ENCODE results near the gene DAPL1. TPM values are rescaled to one million over a fixed set of nuclear protein-coding genes. Genes with fewer than 3 reads are reported as not detected.

DAPL1 gene
- total and polyA plus RNA-seq, 2 experiments from 2014 or later: not detected

- H3K36me3 ChIP-seq (ENCODE audit: low read depth): no peaks in the 10 kb centered on the region
- 54 to 59% methylated on average over 3 of the region's 3 CpGs for WGBS, 2 experiments (ENCODE audit: low coverage in 1 of 2, low lambda C conversion rate in 2 of 2, missing lambda C conversion rate in 2 of 2)
- no peaks in the 10 kb centered on the region; the same call in 1 of the 2 replicates for H3F3A ChIP-seq (ENCODE audit: insufficient read depth)
- no peak for TF ChIP-seq EZH2phosphoT487 (IDR thresholded peaks at IDR 0.05; ENCODE audit: insufficient read depth, low read depth)
- no peak for TF ChIP-seq EZH2 (IDR thresholded peaks at IDR 0.05; ENCODE audit: insufficient read depth, poor library complexity, severe bottlenecking)
- no peaks in the 10 kb centered on the region for H3K79me2 ChIP-seq (ENCODE audit: insufficient read depth)
- DNase-seq: no peak
- no peak overlapping the region for H2AFZ ChIP-seq
- peaks cover 10% of the 10 kb centered on the region for H3K4me1 ChIP-seq (ENCODE audit: insufficient read depth)
- H3K9me2 ChIP-seq (ENCODE audit: insufficient read depth): no peaks in the 10 kb centered on the region
- H3K27ac ChIP-seq: no peak overlapping the region
- no peak overlapping the region for H3K4me2 ChIP-seq (ENCODE audit: unreplicated experiment)
- in situ Hi-C loops (cut with MboI): no loop called here
- no peak overlapping the region for H3K4me3 ChIP-seq
- no peak overlapping the region for H3K9ac ChIP-seq
- no peaks in the 10 kb centered on the region for H3K9me3 ChIP-seq (ENCODE audit: low read depth)
- no peaks in the 10 kb centered on the region for H3K27me3 ChIP-seq (replicated peaks; ENCODE audit: insufficient read depth)
- no peaks in the 10 kb centered on the region for H4K20me1 ChIP-seq (ENCODE audit: insufficient read depth)
These were observed 29.9 kb downstream of the DAPL1 start for GRCh38 chr2:158825021-158825420.

DNA sequence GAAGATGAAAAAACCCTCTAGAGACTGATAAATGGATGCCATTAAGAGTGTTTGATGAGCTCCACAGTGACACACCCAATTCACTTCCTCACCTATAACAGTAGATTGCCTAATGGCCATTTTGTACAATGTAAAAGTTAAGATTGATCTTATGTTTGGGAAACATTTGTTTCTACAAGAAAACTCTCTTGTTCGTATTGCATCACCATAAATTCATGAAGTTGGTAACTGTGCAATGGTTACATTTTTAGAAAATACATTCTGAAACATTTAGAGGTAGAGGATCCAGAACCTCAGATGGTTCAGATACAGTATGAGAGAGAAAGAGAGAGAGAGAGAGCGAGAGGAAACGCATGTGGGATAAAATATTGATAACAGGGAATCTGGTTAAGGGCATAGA, 31.8 kb downstream of the DAPL1 start:
- H3K4me1 ChIP-seq (ENCODE audit: insufficient read depth): peaks cover 10% of the 10 kb centered on the region
- WGBS, 2 experiments (ENCODE audit: low coverage in 1 of 2, low lambda C conversion rate in 2 of 2, missing lambda C conversion rate in 2 of 2): 88 to 90% methylated on average over 3 of the region's 3 CpGs
- no peak overlapping the region for H3K9ac ChIP-seq
- H2AFZ ChIP-seq: no peak overlapping the region
- no peak overlapping the region for H3K4me3 ChIP-seq
- no peaks in the 10 kb centered on the region for H3K9me3 ChIP-seq (ENCODE audit: low read depth)
- H3K27me3 ChIP-seq (replicated peaks; ENCODE audit: insufficient read depth): no peaks in the 10 kb centered on the region
- H3F3A ChIP-seq (ENCODE audit: insufficient read depth): no peaks in the 10 kb centered on the region; the same call in 1 of the 2 replicates
- no peak overlapping the region for H3K4me2 ChIP-seq (ENCODE audit: unreplicated experiment)
- no peaks in the 10 kb centered on the region for H4K20me1 ChIP-seq (ENCODE audit: insufficient read depth)
- H3K9me2 ChIP-seq (ENCODE audit: insufficient read depth): no peaks in the 10 kb centered on the region
- no peak for DNase-seq
- in situ Hi-C loops (cut with MboI): no loop called here
- H3K36me3 ChIP-seq (ENCODE audit: low read depth): no peaks in the 10 kb centered on the region
- no peak for TF ChIP-seq EZH2 (IDR thresholded peaks at IDR 0.05; ENCODE audit: insufficient read depth, poor library complexity, severe bottlenecking)
- no peak for TF ChIP-seq EZH2phosphoT487 (IDR thresholded peaks at IDR 0.05; ENCODE audit: insufficient read depth, low read depth)
- no peak overlapping the region for H3K27ac ChIP-seq
- H3K79me2 ChIP-seq (ENCODE audit: insufficient read depth): no peaks in the 10 kb centered on the region

- Histone ChIP-seq H3K36me3 (ENCODE audit: low read depth) (no peaks in the 10 kb centered on the region), H3K4me2 (ENCODE audit: unreplicated experiment) (peak overlapping the region; percentile 52)
- DNase-seq: no peak
These were observed 33.5 kb downstream of the DAPL1 start for GRCh38 chr2:158828378-158829164.

DNA sequence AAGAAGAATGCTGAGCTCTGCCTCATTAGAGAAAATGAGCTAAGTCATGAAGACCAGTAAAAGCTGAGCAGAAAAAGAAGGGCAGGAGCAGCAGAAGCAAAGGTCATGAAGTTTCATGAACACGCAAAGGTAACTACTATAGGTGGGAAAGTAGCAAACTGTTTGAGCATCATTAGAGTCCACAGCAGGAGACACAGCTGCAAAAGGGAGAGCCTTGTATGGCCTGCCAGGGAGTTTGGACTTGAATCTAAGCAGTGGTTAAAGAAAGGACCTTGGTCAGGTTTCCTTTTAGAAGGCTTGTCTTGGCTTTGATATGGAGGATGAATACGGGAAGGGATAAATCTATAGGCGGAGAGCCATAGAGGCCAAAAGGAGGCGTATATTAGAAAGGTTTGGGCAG, 34.0 kb downstream of the DAPL1 start:
- Histone ChIP-seq H3K4me1 (ENCODE audit: insufficient read depth) (peaks cover 10% of the 10 kb centered on the region), H3K27me3 (replicated peaks; ENCODE audit: insufficient read depth) (no peaks in the 10 kb centered on the region), H3K9ac (no peak overlapping the region), H3K27ac (no peak overlapping the region), H3K4me3 (no peak overlapping the region), H3K36me3 (ENCODE audit: low read depth) (no peaks in the 10 kb centered on the region), H2AFZ (0 out of 2 replicates have a peak overlapping the region, but pooled peaks have one; percentile 52), H4K20me1 (ENCODE audit: insufficient read depth) (no peaks in the 10 kb centered on the region), H3K9me3 (ENCODE audit: low read depth) (no peaks in the 10 kb centered on the region), H3K79me2 (ENCODE audit: insufficient read depth) (no peaks in the 10 kb centered on the region), H3F3A (ENCODE audit: insufficient read depth) (no peaks in the 10 kb centered on the region; the same call in 1 of the 2 replicates), H3K4me2 (ENCODE audit: unreplicated experiment) (peak overlapping the region; percentile 52), H3K9me2 (ENCODE audit: insufficient read depth) (no peaks in the 10 kb centered on the region)
- TF ChIP-seq EZH2 (IDR thresholded peaks at IDR 0.05; ENCODE audit: insufficient read depth, poor library complexity, severe bottlenecking) (no peak), EZH2phosphoT487 (IDR thresholded peaks at IDR 0.05; ENCODE audit: insufficient read depth, low read depth) (no peak)
- in situ Hi-C loops (cut with MboI): no loop called here
- no peak for DNase-seq
- 82 to 83% methylated on average over 4 of the region's 4 CpGs for WGBS, 2 experiments (ENCODE audit: low coverage in 1 of 2, low lambda C conversion rate in 2 of 2, missing lambda C conversion rate in 2 of 2)

More at GRCh38 chr2:158828378-158829164, 33.5 kb downstream of the DAPL1 start:
- Histone ChIP-seq H3K9me2 (ENCODE audit: insufficient read depth) (no peaks in the 10 kb centered on the region), H3K4me1 (ENCODE audit: insufficient read depth) (peaks cover 10% of the 10 kb centered on the region), H3F3A (ENCODE audit: insufficient read depth) (no peaks in the 10 kb centered on the region; the same call in 1 of the 2 replicates), H3K27ac (no peak overlapping the region), H3K79me2 (ENCODE audit: insufficient read depth) (no peaks in the 10 kb centered on the region), H3K9me3 (ENCODE audit: low read depth) (no peaks in the 10 kb centered on the region), H3K27me3 (replicated peaks; ENCODE audit: insufficient read depth) (no peaks in the 10 kb centered on the region), H3K9ac (no peak overlapping the region), H4K20me1 (ENCODE audit: insufficient read depth) (no peaks in the 10 kb centered on the region), H3K4me3 (0 out of 2 replicates have a peak overlapping the region, but pooled peaks have one; percentile 16), H2AFZ (peak overlapping the region; percentile 52; the same call in 1 of the 2 replicates)
- TF ChIP-seq EZH2 (IDR thresholded peaks at IDR 0.05; ENCODE audit: insufficient read depth, poor library complexity, severe bottlenecking) (no peak), EZH2phosphoT487 (IDR thresholded peaks at IDR 0.05; ENCODE audit: insufficient read depth, low read depth) (no peak)
- 32 to 39% methylated on average over 4 of the region's 4 CpGs for WGBS, 2 experiments (ENCODE audit: low coverage in 1 of 2, low lambda C conversion rate in 2 of 2, missing lambda C conversion rate in 2 of 2)
- in situ Hi-C loops (cut with MboI): no loop called here
